ENCODE measurements around the gene PIK3AP1.
"Not testable (repeated sequence)": the region's sequence is repeated elsewhere in the genome, so short reads cannot be mapped to it uniquely, and the experiment has no call there.

Gene PIK3AP1

DNA sequence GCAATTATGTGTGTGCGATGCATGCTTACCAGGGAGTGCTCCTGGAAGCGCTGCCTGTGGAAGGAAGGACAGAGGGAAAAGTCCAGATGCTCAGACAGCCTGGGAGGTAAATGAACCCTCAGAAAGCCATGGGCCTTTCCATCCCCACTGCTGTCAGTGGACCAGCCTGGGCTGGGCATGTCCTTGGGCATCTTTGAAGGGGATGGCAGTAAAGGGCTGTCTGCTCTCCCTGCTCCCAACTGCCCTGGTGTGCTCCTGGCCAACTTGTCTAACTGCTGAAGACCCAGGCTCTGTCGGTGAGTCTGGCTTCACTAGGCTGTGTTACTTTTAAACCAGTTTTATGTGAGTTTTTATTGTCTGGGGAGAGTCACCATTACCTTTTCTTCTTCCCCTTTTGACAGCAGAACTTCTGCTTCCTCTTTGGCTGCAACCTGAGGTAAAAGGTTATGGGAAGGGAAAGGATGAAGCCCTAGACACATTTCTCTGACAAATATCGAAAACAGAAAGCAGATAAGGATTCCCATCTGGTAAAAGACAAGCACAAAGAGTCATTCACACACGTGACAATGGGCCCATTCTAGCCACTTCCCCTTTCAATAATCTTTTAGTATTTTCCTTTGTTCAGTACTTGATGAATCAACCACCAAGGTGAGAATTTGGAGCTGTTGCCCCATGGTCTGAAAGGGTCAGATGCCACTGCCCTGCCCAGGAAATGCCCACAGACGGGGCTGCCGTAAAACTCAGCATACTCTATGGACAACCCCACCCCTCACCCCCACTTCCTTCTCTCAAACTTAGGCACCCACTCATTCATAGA is 27.6 kb upstream of the PIK3AP1 start:
- Histone ChIP-seq H3K36me3 (no peaks in the 10 kb centered on the region), H3K27ac (peak overlapping the region; percentile 93), H3K27me3 (no peaks in the 10 kb centered on the region)

GRCh38 chr10:96746503-96746902 is 26.2 kb upstream of the PIK3AP1 start:
- Histone ChIP-seq H3K4me3 (ENCODE audit: low read depth in 1 of 2, low read length in 1 of 2) (no peak overlapping the region), H3K36me3 (no peaks in the 10 kb centered on the region), H3K27me3 (no peaks in the 10 kb centered on the region), H3K9me3 (no peaks in the 10 kb centered on the region), H3K27ac (peak overlapping the region; percentile 93), H3K4me1 (ENCODE audit: control insufficient read depth in 1 of 2, insufficient read depth in 1 of 2, low read depth in 1 of 2, low read length in 1 of 2) (peaks cover 59 to 60% of the 10 kb centered on the region in 2 experiments)
- no peak for TF ChIP-seq CTCF (IDR thresholded peaks at IDR 0.05)

More for the DNA sequence above, 27.6 kb upstream of the PIK3AP1 start:
- Histone ChIP-seq H3K9me3 (no peaks in the 10 kb centered on the region), H3K4me3 (ENCODE audit: low read depth in 1 of 2, low read length in 1 of 2) (peak overlapping the region; percentile 35 to 37), H3K4me1 (ENCODE audit: control insufficient read depth in 1 of 2, insufficient read depth in 1 of 2, low read depth in 1 of 2, low read length in 1 of 2) (peaks cover 49 to 51% of the 10 kb centered on the region in 2 experiments)
- TF ChIP-seq CTCF (IDR thresholded peaks at IDR 0.05) = no peak

- Histone ChIP-seq H3K36me3 (no peaks in the 10 kb centered on the region), H3K27me3 (no peaks in the 10 kb centered on the region), H3K9me3 (no peaks in the 10 kb centered on the region), H3K4me3 (ENCODE audit: low read depth in 1 of 2, low read length in 1 of 2) (no peak overlapping the region), H3K27ac (peak overlapping the region; percentile 93), H3K4me1 (ENCODE audit: control insufficient read depth in 1 of 2, insufficient read depth in 1 of 2, low read depth in 1 of 2, low read length in 1 of 2) (peaks cover 64 to 66% of the 10 kb centered on the region in 2 experiments)
- no peak for TF ChIP-seq CTCF (IDR thresholded peaks at IDR 0.05)
These were observed 25.6 kb upstream of the PIK3AP1 start for GRCh38 chr10:96745950-96746349.

GRCh38 chr10:96743988-96744585 is 23.8 kb upstream of the PIK3AP1 start:
- peak overlapping the region in 1 of 2 experiments; percentile 25 for H3K4me3 ChIP-seq (ENCODE audit: low read depth in 1 of 2, low read length in 1 of 2)
- H3K27me3 ChIP-seq = no peaks in the 10 kb centered on the region
- H3K4me1 ChIP-seq (ENCODE audit: control insufficient read depth in 1 of 2, insufficient read depth in 1 of 2, low read depth in 1 of 2, low read length in 1 of 2) = peaks cover 79 to 81% of the 10 kb centered on the region in 2 experiments
- H3K27ac ChIP-seq = peak overlapping the region; percentile 71
- no peaks in the 10 kb centered on the region for H3K9me3 ChIP-seq
- no peak for TF ChIP-seq CTCF (IDR thresholded peaks at IDR 0.05)
- no peaks in the 10 kb centered on the region for H3K36me3 ChIP-seq

DNA sequence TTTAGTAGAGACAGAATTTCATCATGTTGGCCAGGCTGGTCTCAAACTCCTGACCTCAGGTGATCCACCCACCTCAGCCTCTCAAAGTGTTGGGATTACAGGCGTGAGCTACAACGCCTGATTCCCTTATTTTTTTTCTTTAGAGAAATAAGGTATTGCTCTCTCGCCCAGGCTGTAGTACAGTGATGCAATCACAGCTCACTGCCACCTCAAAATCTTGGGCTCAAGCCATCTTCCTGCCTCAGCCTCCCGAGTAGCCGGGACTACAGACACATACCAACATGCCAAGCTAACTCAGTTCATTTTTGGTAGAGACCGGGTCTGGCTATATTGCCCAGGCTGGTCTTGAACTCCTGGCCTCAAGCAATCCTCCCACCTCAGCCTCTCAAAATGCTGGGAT is 21.2 kb upstream of the PIK3AP1 start:
- H3K27ac ChIP-seq = peak overlapping the region; percentile 90

More for the DNA sequence above, 21.2 kb upstream of the PIK3AP1 start:
- H3K27me3 ChIP-seq, H3K36me3 ChIP-seq, H3K9me3 ChIP-seq: not testable (repeated sequence)
- H3K4me1 ChIP-seq (ENCODE audit: control insufficient read depth in 1 of 2, insufficient read depth in 1 of 2, low read depth in 1 of 2, low read length in 1 of 2) = peaks cover 65 to 68% of the 10 kb centered on the region in 2 experiments
- peak overlapping the region; percentile 36 to 42 for H3K4me3 ChIP-seq (ENCODE audit: low read depth in 1 of 2, low read length in 1 of 2)

Data from neutrophil (primary cell).